Mesodermal cell (in vitro differentiated cells): ENCODE results near the gene SPIN3. TPM values are rescaled to one million over a fixed set of nuclear protein-coding genes. Genes with fewer than 3 reads are reported as not detected.
"Not testable (repeated sequence)": the region's sequence is repeated elsewhere in the genome, so short reads cannot be mapped to it uniquely, and the experiment has no call there.

Source experiments
- H3K27ac ChIP-seq: 2 replicates; pipeline ENCODE4 v1.7.0; 2013; ENCODE audit warnings: mild to moderate bottlenecking, low read depth, low read length, moderate library complexity; ENCODE audit not compliant: severe bottlenecking
- H3K36me3 ChIP-seq: 2 replicates; pipeline ENCODE4 v1.7.1; 2013; ENCODE audit warnings: mild to moderate bottlenecking, low read length, moderate library complexity; ENCODE audit not compliant: control insufficient read depth, insufficient read depth
- H3K4me1 ChIP-seq: one replicate; pipeline ENCODE4 v1.7.1; 2013; ENCODE audit warnings: mild to moderate bottlenecking, low read length; ENCODE audit not compliant: insufficient read depth, control insufficient read depth, poor library complexity, severe bottlenecking
- H3K4me3 ChIP-seq: 2 replicates; pipeline ENCODE4 v1.7.0; 2013; ENCODE audit warnings: low read length, control low read depth, mild to moderate bottlenecking; ENCODE audit not compliant: insufficient read depth, poor library complexity, severe bottlenecking; ENCODE audit errors: extremely low read depth
- H3K9me3 ChIP-seq: 2 replicates; pipeline ENCODE4 v1.7.1; 2013; ENCODE audit warnings: mild to moderate bottlenecking, low read length, moderate library complexity; ENCODE audit not compliant: control insufficient read depth
- WGBS, 2 experiments: methylation state at CpG; one replicate each; pipeline ENCODE4 v1.1.5; 2013; ENCODE audit warnings: missing lambda C conversion rate in 2 of 2; ENCODE audit not compliant: insufficient coverage in 2 of 2; 5-methylcytosine and 5-hydroxymethylcytosine counted together
- polyA plus RNA-seq, 2 experiments: library from polyadenylated mRNA; stranded (reverse); fragments of 50-300 nt; gene quantifications; one replicate each; pipeline ENCODE4 v1.2.3, GENCODE V29; 2013

SPIN3 gene
- polyA plus RNA-seq (2013, experiment 1 of 2): 6.5 TPM
- polyA plus RNA-seq (2013, experiment 2 of 2): 6.4 TPM

DNA sequence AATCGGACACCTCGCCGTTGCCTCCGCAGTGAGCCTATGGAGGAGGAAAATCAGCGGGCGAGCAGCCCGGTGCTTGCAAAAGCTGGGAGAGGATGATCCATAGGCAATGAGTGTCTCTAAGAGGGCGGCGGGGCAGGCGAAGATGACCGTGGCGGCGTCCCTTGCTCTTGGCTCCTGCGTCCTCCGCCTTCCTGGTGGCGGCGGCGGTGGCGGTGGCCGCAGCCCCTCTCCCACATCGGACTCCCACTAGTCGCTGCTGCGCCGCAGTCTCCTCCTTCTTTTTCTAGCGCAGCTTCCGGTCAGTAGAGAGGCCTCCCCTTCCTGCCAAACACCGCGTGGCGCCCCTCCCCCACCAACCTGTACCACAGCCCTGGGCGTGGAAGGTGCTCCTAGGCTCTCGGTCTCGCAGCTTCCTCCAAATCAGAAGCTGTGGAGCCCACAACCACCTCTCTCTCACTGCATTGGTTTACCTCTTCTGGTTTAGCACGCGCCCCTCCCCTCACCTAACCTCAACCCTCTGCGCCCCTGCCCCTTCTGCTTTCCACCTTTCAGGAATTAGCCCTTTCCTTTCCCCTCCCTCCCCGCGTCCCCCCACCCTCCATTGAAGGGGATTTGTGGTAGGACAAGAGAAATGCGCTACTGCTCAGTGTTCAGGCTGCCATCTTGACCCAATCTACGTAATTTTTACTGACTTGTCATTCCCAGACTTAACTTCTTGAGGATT is at the start of gene SPIN3:
SPIN3 (minus strand) TSS at position 271 of the 724 bp plus-strand sequence. CDS start 594 bp downstream, outside the sequence.
- no peaks in the 10 kb centered on the region for H3K9me3 ChIP-seq

DNA sequence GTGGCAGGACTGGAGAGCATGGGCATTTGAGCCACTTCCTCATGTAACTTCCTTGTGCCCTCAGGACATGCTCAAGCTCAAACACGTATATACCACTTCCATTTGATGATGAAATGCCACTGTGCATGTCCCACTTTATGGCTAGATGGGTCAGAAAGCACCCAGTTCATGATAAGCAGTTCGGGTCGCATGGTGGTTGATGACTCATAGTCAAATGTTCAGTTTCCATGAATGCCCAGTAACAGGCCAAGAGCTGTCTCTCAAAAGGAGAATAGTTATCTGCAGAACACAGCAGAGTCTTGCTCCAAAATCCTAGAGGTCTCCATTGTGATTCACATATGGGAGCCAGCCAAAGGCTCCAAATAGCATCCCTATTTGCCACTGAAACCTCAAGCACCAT is 48.9 kb upstream of the SPIN3 start:
- 86 to 90% methylated on average over 2 to 3 of the region's 3 CpGs for WGBS, 2 experiments
- Histone ChIP-seq H3K36me3 (no peaks in the 10 kb centered on the region), H3K27ac (no peak overlapping the region), H3K9me3 (no peaks in the 10 kb centered on the region), H3K4me1 (no peaks in the 10 kb centered on the region), H3K4me3 (no peak overlapping the region)

More for the DNA sequence above, at the start of gene SPIN3:
- Histone ChIP-seq H3K4me1 (no peaks in the 10 kb centered on the region), H3K36me3 (peaks cover 21% of the 10 kb centered on the region), H3K4me3 (peak within 1 kb of the TSS; percentile 58), H3K27ac (peak within 1 kb of the TSS; percentile 60)
- 0% methylated on average over 2 to 6 of the region's 39 CpGs for WGBS, 2 experiments

DNA sequence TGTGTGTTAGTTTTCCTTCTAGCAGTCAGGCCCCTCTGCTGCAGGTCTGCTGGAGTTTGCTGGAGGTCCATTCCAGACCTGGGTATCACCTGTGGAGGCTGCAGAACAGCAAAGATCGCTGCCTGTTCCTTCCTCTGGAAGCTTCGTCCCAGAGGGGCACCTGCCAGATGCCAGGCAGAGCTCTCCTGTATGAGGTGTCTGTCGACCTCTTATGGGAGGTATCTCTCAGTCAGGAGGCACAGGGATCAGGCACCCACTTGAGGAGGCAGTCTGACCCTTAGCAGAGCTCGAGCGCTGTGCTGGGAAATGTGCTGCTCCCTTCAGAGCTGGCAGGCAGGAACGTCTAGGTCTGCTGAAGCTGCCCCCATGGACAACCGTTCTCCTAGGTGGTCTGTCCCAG is 41.9 kb upstream of the SPIN3 start:
- WGBS, 2 experiments: 60 to 87% methylated on average over 1 to 3 of the region's 7 CpGs
- not testable (repeated sequence) for H3K36me3 ChIP-seq, H3K4me1 ChIP-seq, H3K27ac ChIP-seq, H3K4me3 ChIP-seq, H3K9me3 ChIP-seq

DNA sequence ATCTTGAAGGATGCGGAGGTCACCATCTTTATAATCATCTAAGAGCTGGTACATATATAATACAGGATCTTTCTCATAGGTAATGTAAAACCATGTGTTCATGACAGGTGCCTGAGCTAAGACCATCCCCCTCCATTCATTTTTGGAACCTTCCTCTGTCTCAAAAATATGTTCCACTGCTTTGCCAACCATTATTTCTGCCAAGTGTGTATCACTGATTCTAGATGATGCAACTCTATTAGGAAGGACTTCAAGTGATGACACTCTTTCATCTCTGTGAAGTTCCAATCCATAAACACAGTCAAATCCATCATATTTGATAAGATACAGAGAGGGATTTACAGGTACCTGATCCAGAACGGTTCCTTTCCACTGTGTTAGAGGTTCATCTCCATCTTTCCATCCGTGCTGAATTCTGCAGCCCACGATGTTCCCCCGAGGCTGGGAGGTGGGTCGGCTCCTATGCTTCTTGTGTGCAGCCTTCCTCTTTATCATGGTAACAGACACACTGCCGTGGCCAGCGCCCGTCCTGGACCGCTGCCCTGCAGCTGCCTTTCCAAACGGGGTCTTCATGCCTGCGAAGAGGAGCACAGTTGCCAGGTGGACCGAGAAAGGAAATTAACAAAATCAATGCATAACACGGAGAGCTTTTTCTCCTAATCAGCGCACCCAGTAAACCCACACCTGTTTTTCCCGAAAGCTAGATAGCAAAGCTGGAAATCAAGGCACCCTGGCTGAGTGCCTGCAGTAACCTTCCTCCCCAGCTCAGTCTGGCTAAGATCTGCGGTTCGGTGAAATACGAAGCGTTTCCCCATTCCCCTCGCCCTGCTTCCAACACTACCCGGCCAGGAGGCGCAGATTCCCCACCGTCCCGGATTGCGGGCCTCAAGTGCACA is 718 bp downstream of the SPIN3 start:
- H3K27ac ChIP-seq: peak overlapping the region; percentile 23
- WGBS, 2 experiments: 0 to 15% methylated on average over 4 to 9 of the region's 26 CpGs
- H3K4me1 ChIP-seq: no peaks in the 10 kb centered on the region
- H3K4me3 ChIP-seq: peak overlapping the region; percentile 58
- peaks cover 21% of the 10 kb centered on the region for H3K36me3 ChIP-seq
- H3K9me3 ChIP-seq: no peaks in the 10 kb centered on the region

DNA sequence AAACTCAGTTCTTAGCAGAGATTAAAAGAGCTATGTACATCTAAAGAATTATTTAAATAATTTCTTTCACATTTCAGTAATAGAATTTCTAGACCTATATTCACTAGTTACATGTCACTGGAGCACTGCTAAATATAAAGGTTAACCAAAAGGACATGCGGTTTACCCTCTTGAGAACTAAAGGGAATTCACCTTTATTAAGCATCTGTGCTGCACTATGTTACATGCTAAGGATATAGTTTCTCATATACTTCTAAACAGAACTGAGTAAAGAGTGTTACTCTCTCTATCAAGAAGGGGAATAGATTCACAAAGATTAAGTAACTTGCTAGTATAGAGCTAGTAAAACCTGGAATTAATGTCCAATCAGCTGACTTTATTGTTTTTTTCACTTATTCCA is 7.6 kb downstream of the SPIN3 start:
- no peak overlapping the region for H3K4me3 ChIP-seq
- H3K36me3 ChIP-seq: peaks cover 25% of the 10 kb centered on the region
- H3K4me1 ChIP-seq: no peaks in the 10 kb centered on the region
- no CpG with 5 or more reads among the region's 1 CpG for WGBS, 2 experiments
- no peak overlapping the region for H3K27ac ChIP-seq
- no peaks in the 10 kb centered on the region for H3K9me3 ChIP-seq

DNA sequence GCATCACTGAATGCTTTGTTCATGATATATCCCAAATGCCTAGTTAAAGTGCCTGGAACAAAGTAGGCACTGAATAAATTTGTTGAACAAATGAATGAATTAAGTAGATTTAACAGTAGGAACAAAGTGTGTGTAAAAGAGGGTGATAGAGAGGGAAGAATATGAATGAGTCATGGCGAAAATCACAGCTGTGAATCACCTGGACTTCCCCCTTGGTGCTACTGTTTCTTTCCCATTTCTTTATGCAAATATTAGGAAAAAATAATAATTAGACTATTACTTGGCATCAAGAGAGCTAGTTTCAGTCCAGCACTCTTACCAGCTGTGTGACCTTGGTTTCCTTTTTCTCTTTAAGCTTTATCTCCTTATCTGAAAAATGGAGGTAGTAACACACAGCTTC is 9.2 kb downstream of the SPIN3 start:
- Histone ChIP-seq H3K36me3 (peaks cover 19% of the 10 kb centered on the region), H3K27ac (no peak overlapping the region), H3K4me1 (no peaks in the 10 kb centered on the region), H3K4me3 (no peak overlapping the region), H3K9me3 (no peaks in the 10 kb centered on the region)
- no CpG with 5 or more reads among the region's 1 CpG for WGBS, 2 experiments

DNA sequence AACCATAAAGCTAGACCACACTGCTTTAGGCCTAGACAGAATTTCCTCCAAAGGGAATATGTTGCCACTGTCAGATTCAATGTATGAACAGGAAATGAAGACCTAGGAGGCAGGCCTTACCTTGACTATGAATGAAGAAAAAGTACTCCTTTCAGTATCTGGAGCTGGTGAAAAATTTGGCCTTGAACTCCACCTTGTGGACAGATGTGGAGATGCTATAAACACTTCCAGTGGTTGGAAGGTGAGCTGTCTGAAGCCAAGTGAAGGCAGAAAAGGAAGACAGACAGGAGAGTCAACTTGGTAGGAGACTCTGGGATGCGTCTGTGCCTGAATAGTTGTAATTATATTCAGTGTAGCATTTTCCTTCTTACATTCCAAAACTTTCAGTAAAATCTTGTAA is 17.2 kb downstream of the SPIN3 start:
- peaks cover 22% of the 10 kb centered on the region for H3K36me3 ChIP-seq
- no peaks in the 10 kb centered on the region for H3K9me3 ChIP-seq
- no peaks in the 10 kb centered on the region for H3K4me1 ChIP-seq
- no peak overlapping the region for H3K27ac ChIP-seq
- WGBS, 2 experiments: no CpG with 5 or more reads among the region's 1 CpG
- no peak overlapping the region for H3K4me3 ChIP-seq

DNA sequence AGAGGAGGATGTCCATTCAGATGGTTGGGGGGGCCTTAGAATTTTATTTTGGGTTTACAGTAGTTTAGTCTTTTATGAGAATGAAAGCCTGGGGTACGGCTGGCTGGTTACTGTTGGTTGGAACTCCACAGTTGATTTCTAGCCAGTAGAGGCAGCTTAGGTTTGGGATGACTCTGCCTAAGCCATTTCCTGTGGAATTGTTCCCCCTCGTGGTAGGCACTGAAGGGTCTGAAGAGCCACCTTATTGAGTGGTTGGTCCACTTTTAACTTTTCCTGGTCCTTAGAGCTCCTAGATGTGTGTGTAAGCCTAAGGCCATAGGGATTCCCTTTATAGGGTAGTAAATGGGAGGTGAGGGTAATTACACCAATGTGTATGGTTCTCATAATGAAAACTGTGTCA is 19.7 kb downstream of the SPIN3 start:
- H3K9me3 ChIP-seq: no peaks in the 10 kb centered on the region
- no peak overlapping the region for H3K4me3 ChIP-seq
- WGBS, 2 experiments: no CpG with 5 or more reads among the region's 2 CpGs
- peaks cover 17% of the 10 kb centered on the region for H3K36me3 ChIP-seq
- H3K27ac ChIP-seq: no peak overlapping the region
- H3K4me1 ChIP-seq: no peaks in the 10 kb centered on the region

DNA sequence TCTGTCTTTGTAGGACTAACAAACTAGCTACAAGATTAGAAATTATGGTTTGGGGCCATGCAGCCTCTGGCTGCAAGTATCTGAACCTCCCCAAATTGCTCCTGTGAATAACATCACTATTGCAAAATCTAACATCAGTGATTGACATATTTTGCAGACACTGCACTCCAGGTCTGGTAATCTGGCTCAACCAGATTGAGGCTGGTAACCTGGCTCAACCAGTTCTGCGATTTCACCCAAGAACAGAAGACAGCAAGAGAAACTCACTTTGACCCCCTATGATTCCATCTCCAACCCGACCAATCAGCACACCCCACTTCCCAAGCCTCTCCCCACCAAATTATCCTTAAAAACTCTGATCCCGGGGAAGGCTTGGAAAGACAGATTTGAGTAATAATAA is 20.9 kb downstream of the SPIN3 start:
- Histone ChIP-seq H3K4me1 (no peaks in the 10 kb centered on the region), H3K36me3 (peaks cover 17% of the 10 kb centered on the region), H3K9me3 (no peaks in the 10 kb centered on the region), H3K4me3 (no peak overlapping the region), H3K27ac (no peak overlapping the region)
- no CpG with 5 or more reads among the region's 3 CpGs for WGBS, 2 experiments

DNA sequence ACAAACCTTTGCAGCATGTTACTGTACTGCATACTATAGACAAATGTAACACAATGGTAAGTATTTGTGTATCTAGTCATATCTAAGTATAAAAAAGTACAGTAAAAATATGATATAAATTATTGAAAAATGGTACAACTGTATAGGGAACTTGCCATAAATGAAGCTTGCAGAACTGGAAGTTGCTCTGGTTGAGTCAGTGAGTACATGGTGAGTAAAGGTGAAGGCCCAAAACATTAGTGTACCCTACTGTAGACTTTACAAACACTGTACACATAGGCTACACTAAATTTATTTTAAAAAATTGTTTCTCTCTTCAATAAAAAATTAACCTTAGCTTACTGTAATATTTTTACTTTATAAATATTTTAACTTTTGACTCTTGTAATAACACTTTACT is 25.8 kb downstream of the SPIN3 start:
- Histone ChIP-seq H3K4me1 (no peaks in the 10 kb centered on the region), H3K27ac (no peak overlapping the region), H3K36me3 (peaks cover 5% of the 10 kb centered on the region), H3K9me3 (no peaks in the 10 kb centered on the region), H3K4me3 (no peak overlapping the region)

DNA sequence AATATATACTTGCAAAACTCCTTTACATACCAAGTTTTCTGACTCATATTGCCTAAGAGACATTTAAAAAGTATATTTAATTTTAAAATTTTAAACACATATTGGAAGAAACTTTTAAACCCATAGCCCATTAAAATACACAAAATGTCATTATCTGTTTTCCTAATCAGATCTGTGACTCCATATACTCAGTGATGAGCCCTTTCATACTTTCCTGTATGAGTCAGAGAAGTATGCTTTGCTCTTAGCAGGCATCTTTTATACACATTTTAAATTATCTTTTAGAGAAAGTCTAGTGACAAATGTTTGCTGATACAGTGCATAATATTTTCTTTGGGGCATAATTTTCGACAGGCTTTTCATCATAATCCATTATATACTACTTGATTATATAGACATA is 26.4 kb downstream of the SPIN3 start:
- WGBS, 2 experiments: no CpG with 5 or more reads among the region's 1 CpG
- H3K9me3 ChIP-seq: no peaks in the 10 kb centered on the region
- no peaks in the 10 kb centered on the region for H3K4me1 ChIP-seq
- no peak overlapping the region for H3K27ac ChIP-seq
- H3K4me3 ChIP-seq: no peak overlapping the region
- H3K36me3 ChIP-seq: peaks cover 3% of the 10 kb centered on the region
